ENCODE data around the gene LELP1. TPM values are rescaled to one million over a fixed set of nuclear protein-coding genes. Genes with fewer than 3 reads are reported as not detected.
A peak's percentile ranks its signal among the peaks of the same experiment; 100 is the strongest.

Gene LELP1
- total RNA-seq, 1 experiment from 2014 or later, result not detected

GRCh38 chr1:153190373-153190772 lies 12.9 kb upstream of the LELP1 start:
- no peak overlapping the region for H2BK120ac ChIP-seq (ENCODE audit: low read depth, low read length, poor library complexity, severe bottlenecking)
- TF ChIP-seq CTCF (conservative IDR thresholded peaks at IDR 0.05), result peak; percentile 77
- no peak overlapping the region for H3K9ac ChIP-seq (ENCODE audit: extremely low read depth, insufficient read length, low read length)
- H2BK12ac ChIP-seq (ENCODE audit: insufficient read length, low read depth, low read length), result no peak overlapping the region
- H3K27ac ChIP-seq (ENCODE audit: insufficient read length, low read depth, low read length), result no peak overlapping the region
- no CpG with 5 or more reads among the region's 3 CpGs for WGBS (ENCODE audit: extremely low coverage, insufficient read length, low lambda C conversion rate)
- H4K20me1 ChIP-seq (ENCODE audit: control insufficient read depth, insufficient read depth, insufficient read length), result no peaks in the 10 kb centered on the region
- no peaks in the 10 kb centered on the region; the same call in 1 of the 2 replicates for H3K4me1 ChIP-seq (ENCODE audit: insufficient read depth, low read length)
- DNase-seq, result no peak
- no peak overlapping the region for H4K8ac ChIP-seq (replicated peaks; ENCODE audit: insufficient read length, low read depth, low read length)
- no peak overlapping the region for H3K4me2 ChIP-seq (ENCODE audit: insufficient read depth, insufficient read length, low read length)
- peaks cover 13 to 17% of the 10 kb centered on the region in 2 experiments for H3K9me3 Mint-ChIP-seq
- H3K79me2 ChIP-seq (ENCODE audit: insufficient read depth, low read length), result no peaks in the 10 kb centered on the region
- no peak overlapping the region; a peak in 1 of 7 replicates for H3K27ac Mint-ChIP-seq
- H4K91ac ChIP-seq (ENCODE audit: insufficient read length, low read depth, low read length), result no peak overlapping the region
- no peak overlapping the region for H2BK5ac ChIP-seq (ENCODE audit: insufficient read length, low read length)
- H2AK5ac ChIP-seq (ENCODE audit: insufficient read length, low read length), result no peak overlapping the region
- H3K14ac ChIP-seq (ENCODE audit: insufficient read depth, low read length), result no peak overlapping the region
- H3K79me1 ChIP-seq (ENCODE audit: insufficient read depth, low read depth, low read length, poor library complexity, severe bottlenecking), result no peaks in the 10 kb centered on the region
- no peak overlapping the region for H3K4me3 Mint-ChIP-seq
- H3K36me3 Mint-ChIP-seq (ENCODE audit: insufficient read depth in 1 of 3, low read depth in 3 of 3), result peaks cover 0 to 9% (median 1%) of the 10 kb centered on the region in 3 experiments; a peak in 3 of 7 replicates
- no peak overlapping the region for H2BK20ac ChIP-seq (ENCODE audit: low read depth, low read length, poor library complexity, severe bottlenecking)
- no peak overlapping the region for H3K4ac ChIP-seq (ENCODE audit: low read depth, low read length)
- no peak overlapping the region for H2BK15ac ChIP-seq (ENCODE audit: low read depth, low read length)
- H4K5ac ChIP-seq (ENCODE audit: insufficient read length, low read depth, low read length), result no peak overlapping the region
- no peak overlapping the region for H3K18ac ChIP-seq (ENCODE audit: insufficient read length, low read depth, low read length)
- no peak overlapping the region for H3K23ac ChIP-seq (ENCODE audit: insufficient read length, low read depth, low read length)
- H3K9me3 ChIP-seq (ENCODE audit: control insufficient read depth, low read depth, low read length), result no peaks in the 10 kb centered on the region
- H2AFZ ChIP-seq (ENCODE audit: low read length), result no peak overlapping the region
- no peaks in the 10 kb centered on the region for H3K23me2 ChIP-seq (ENCODE audit: insufficient read length, low read depth, low read length, poor library complexity, severe bottlenecking)
- H3K27me3 ChIP-seq (ENCODE audit: insufficient read depth, low read length), result no peaks in the 10 kb centered on the region
- H3K27me3 Mint-ChIP-seq (ENCODE audit: low read depth), result peaks cover 6% of the 10 kb centered on the region; the same call in 1 of the 2 replicates
- no peak overlapping the region for H3K56ac ChIP-seq (ENCODE audit: insufficient read length, low read depth, low read length)
- H3K4me1 Mint-ChIP-seq, result peaks cover 4 to 17% of the 10 kb centered on the region in 2 experiments
- H3T11ph ChIP-seq (ENCODE audit: low read length), result no peak overlapping the region

Measured in H9 (cell line).